Stimulated activated CD8-positive, alpha-beta memory T cell treated with anti-CD3 and anti-CD28 coated beads, Interleukin-7, amount 100 ng/mL, for 24 hours (primary cell): Measurements from ENCODE around the gene ATXN10.

Experiments
- DNase-seq: peaks from one replicate; pipeline ENCODE4 v3.0.0-alpha.2; 2020; ENCODE audit warnings: low read depth

ATXN10 gene

GRCh38 chr22:45830531-45831245, 159.1 kb downstream of the ATXN10 start:
- DNase-seq: no peak

GRCh38 chr22:45831394-45831793, 159.8 kb downstream of the ATXN10 start:
- DNase-seq: no peak

DNA sequence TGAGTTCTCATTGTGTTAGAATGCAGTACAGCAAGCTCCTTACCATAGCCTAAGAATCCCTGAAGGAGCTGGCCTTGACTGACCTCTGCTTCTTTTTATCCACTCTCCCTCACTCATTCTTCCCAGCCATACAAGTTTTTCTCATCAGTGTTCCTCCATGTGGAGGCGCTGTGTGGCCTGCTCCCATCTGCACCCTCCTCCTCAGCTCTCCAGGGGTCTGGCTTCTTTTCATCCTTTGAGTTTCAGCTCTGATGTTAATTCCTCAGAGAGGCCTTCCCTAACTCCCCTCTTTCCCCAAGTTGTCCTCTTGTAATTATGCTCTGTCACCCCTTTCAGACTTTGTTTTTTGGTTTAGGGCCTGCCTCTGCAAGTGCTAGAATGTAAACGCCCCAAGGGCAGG, 160.5 kb downstream of the ATXN10 start:
- DNase-seq: no peak

- no peak for DNase-seq
These were observed 161.4 kb downstream of the ATXN10 start for GRCh38 chr22:45832959-45833580.

DNA sequence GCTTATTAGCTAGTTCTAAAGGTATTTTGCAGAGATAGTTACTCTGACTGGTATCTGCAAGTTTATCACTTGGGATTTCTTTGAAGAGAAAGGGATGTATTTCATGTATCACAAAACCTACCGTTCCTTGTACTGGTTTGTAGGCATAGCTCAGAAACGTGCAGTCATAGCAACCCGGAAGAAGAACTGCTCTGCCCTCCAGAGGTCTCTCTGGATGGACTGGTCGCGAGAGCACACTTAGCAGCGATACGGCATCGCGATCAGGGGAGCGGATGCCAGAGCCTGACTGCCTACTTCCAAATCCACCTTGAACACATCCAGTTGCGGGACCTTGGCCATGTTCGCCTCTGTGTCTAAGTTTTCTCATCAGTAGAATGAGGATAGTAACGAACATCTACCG, 162.0 kb downstream of the ATXN10 start:
- DNase-seq: no peak

GRCh38 chr22:45834241-45834640, 162.6 kb downstream of the ATXN10 start:
- no peak for DNase-seq

DNA sequence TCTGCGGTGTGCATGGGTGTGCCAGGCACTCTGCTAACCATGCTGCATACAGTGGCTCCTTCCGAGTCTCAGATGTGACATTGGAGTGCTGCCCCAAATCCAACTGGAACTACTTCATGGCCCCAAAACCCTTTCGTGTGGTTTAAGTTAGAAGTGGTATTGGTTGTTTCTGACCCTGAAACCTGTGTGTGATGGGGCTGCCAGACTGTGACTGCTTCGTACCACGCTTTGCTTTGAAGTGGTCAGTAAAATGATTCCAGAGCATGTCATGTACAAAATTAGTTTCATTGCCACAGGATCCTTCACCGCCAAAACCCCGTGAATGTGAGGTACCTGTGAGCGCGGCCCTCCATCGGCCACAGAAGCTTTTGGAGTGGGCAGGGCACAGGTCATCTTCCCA, 163.2 kb downstream of the ATXN10 start:
- DNase-seq: no peak

GRCh38 chr22:45836418-45837169, 165.0 kb downstream of the ATXN10 start:
- no peak for DNase-seq

- DNase-seq: no peak
These were observed 165.9 kb downstream of the ATXN10 start for GRCh38 chr22:45837508-45837907.

DNA sequence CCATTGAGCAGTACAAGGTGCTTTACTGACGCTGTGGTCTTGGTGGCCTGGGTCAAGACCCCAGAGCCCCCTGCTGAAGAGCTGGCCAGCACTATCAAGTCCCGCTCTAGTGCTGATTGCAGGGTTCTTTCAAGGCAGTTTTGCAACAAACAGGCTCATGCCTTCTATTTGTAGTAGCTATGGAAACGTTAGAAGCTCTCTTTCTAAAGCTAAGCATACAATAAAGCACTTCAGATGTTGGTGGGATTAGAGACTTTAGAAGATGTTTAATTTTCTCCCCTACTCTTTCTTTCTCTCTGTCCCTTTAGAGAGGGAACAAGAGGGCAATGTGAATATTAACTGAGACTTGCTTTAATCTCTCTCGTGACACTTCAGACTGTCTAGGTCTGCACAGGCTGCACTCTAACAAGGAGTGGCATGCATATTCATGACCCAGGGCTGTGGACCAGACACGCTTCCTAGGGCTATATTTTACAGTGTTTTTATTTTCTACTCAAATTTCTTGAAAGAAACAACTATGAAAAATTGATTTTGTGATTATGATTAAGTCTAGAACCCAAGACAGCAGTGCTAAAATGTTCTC, 166.8 kb downstream of the ATXN10 start:
- DNase-seq: no peak

- no peak for DNase-seq
These were observed 168.8 kb downstream of the ATXN10 start for GRCh38 chr22:45840483-45840882.

DNA sequence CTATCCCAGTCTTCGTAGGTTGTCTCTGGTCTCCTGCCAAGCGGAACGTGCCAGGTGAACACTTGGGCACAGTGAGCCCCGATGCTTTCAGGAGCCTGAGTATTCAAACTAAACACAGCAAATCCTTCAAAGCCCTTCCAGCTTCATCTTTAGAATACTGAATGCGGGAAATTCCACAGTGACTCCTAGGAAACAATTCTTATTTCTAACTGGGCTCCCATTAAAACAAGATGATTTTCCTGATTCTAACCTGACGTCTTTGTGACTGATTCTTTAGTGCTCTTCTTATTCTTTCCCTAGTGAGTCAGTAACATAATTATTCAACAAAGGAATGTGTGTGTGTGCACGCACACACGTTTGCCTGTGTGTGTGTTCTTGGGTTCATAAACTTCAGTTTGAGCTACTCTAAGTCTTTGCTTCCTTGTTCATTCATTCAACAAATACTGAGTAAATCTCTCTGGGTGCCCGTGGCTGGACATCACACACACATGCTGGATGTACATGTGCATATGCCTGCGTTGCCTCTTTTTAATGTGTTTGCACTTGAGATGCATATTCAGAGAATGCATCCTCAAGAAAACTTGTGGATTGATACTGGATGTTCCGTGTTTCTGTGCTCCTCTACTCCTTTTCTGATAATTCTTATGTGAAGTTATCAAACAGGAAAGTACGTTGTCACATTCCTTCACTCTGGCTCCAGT, 170.8 kb downstream of the ATXN10 start:
- DNase-seq: no peak

DNA sequence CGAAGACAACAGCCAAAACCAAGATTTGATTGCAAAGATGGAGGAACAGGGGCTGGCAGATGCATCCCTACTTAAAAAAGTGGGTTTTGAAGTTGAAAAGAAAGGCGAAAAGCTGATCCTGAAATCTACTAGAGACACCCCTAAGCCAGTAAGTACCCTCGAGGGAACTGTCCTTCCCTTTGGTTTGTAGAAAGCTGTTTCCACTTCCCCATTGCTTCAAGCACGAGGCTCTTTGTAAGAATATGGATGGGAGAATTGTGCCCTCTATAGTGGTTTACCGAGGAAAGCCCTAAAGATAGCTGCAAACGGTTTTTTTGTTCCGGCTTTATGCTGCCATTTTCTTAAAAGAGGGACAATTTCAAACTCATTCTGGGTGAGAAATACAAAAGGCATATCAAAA, 171.4 kb downstream of the ATXN10 start:
- DNase-seq: no peak

- no peak for DNase-seq
These were observed 172.4 kb downstream of the ATXN10 start for GRCh38 chr22:45843986-45844385.

DNA sequence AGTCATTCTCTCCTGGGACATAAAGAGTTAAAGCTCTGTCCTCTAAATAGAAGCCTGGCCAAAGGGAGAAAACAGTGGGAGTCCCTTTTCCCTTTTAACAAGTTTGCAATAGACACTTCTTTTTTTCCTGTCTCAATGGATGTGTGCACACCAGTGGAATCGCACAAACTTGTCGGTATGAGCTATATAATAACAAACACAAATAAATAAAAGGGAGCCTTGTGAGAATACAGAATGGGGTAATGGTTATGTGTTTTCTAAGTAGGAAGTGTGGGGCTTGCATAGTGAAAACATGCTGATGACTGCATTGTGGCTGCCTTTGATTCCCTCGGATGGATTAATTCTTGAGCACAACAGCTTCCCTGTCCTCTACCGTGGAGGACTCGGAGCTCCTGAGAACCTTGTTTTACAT, 173.4 kb downstream of the ATXN10 start:
- DNase-seq: no peak

GRCh38 chr22:45846952-45847351, 175.3 kb downstream of the ATXN10 start:
- DNase-seq: no peak

- DNase-seq: no peak
These were observed 177.3 kb downstream of the ATXN10 start for GRCh38 chr22:45848904-45849303.

DNA sequence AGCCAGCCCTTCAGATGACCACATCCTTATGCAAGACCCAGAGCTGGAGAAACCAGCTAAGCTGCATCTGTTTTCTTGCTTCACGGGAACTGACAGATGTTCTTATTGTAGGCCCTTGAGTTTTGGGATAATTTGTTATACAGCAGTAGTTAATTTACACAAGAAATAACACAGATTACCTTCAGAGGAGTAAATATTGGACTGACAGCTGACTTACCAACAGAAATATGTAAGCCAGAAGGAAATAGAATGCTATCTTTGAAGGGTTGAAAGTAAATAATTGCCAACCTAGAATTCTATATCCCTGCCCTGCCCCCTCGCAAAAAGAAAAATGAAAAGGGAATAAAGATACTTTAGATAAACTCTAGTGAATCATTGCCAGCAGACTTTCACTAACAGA, 181.2 kb downstream of the ATXN10 start:
- DNase-seq: no peak

- no peak for DNase-seq
These were observed 184.3 kb downstream of the ATXN10 start for GRCh38 chr22:45855961-45856360.

GRCh38 chr22:45857519-45857918, 185.9 kb downstream of the ATXN10 start:
- no peak for DNase-seq

DNA sequence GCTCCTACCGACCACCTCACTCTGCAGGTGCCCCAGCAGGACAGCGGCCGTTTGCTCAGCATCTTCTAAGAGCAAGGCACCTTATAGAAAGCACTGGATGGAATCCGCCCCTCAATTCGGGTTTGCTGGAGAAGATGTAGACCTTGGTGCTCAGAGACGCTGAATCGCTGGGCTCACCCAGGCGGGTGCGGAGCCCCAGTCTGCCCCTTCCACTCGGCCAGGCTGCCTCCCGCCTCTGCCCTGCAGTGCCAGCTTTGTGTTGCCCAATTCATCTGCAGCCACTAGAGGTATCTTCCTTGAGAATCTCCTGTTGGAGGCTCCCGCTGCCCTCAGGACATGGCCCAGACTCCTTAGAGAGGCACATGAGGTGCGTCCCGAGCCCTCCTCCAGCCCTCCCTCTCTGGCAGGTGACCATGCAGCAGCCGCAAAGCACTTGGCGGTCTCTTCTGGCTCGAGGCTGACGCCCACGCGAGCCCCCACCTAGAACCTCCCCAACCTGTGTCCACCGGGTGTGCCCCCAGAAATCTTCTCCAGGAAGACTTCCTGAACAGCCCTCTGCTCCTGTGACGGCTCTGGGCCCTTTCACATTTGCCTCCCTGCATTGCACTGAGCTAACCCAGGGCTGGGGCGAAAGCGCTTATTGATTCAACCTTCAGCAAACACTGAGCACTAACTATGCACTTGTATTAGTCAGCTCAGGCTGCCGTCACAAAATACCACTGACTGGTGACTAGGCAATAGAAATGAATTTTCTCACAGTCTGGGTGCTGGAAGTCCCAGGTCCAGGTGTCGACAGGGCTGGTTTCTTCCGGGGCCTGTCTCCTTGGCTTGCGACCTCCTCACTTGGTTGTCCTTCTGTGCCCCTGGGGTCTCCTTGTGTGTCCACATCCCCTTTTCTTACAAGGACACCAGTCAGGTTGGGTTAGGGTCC, 187.9 kb downstream of the ATXN10 start:
- no peak for DNase-seq
